Dendritic cell treated with granulocyte-macrophage colony-stimulating factor and Interleukin-4, amounts not matched to agents 40 ng/mL and 50 ng/mL, for 4 days (primary cell): ENCODE data around the gene TAF13.

Experiments used
- H3K27ac Mint-ChIP-seq: one replicate; pipeline ENCODE4 v1.8.0; 2022; ENCODE audit warnings: mild to moderate bottlenecking, mixed read lengths
- H3K27me3 Mint-ChIP-seq: one replicate; pipeline ENCODE4 v1.8.0; 2022; ENCODE audit warnings: mild to moderate bottlenecking, mixed read lengths
- H3K36me3 Mint-ChIP-seq: one replicate; pipeline ENCODE4 v1.8.0; 2022; ENCODE audit warnings: low read depth, mixed read lengths
- H3K4me1 Mint-ChIP-seq: one replicate; pipeline ENCODE4 v1.8.0; 2022; ENCODE audit warnings: low read depth, mixed read lengths
- H3K4me3 Mint-ChIP-seq: one replicate; pipeline ENCODE4 v1.8.0; 2022; ENCODE audit warnings: mild to moderate bottlenecking, moderate library complexity, mixed read lengths
- H3K9me3 Mint-ChIP-seq: one replicate; pipeline ENCODE4 v1.8.0; 2022; ENCODE audit warnings: mixed read lengths
- intact Hi-C: fragments of 100-400 bp; cut with micrococcal nuclease; formaldehyde crosslinking; loops from one replicate; pipeline ENCODE4 v1.15.0; 2022

The TAF13 gene

GRCh38 chr1:109075531-109076490 lies at the start of gene TAF13:
TAF13 (minus strand) TSS chr1:109076003; CDS start chr1:109075947, 56 bp downstream.
- Mint-ChIP-seq H3K27ac (peak within 1 kb of the TSS; percentile 99), H3K36me3 (peaks cover 35% of the 10 kb centered on the region), H3K9me3 (no peaks in the 10 kb centered on the region), H3K4me1 (peaks cover 24% of the 10 kb centered on the region), H3K4me3 (peak within 1 kb of the TSS; percentile 97), H3K27me3 (no peaks in the 10 kb centered on the region)
- intact Hi-C loops: loop anchor here (1.0 to 5.0 kb wide), 2 partner anchors 14 to 34 kb away; partner anchors contain the start of genes TMEM167B and WDR47

DNA sequence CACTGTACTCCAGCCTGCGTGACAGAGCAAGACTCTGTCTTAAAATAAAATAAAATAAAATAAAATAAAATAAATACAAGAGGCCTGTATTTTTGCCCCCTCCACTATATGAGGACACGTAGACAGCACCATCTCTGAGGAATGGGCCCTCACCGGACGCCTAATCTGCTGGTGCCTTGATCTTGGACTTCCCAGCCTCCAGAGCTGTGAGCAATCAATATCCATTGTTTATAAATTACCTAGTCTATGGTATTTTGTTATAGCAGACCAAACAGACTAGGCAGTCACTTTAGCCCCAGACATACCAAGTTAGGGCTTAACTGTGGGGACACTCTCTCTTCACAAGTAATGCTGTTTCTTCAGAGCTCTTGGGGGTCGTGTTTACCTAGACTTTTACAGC lies 44.6 kb upstream of the TAF13 start:
- Mint-ChIP-seq H3K36me3 (no peaks in the 10 kb centered on the region), H3K4me1 (no peaks in the 10 kb centered on the region), H3K27ac (no peak overlapping the region), H3K4me3 (no peak overlapping the region), H3K9me3 (no peaks in the 10 kb centered on the region), H3K27me3 (peaks cover 23% of the 10 kb centered on the region)
- intact Hi-C loops: no loop called here

DNA sequence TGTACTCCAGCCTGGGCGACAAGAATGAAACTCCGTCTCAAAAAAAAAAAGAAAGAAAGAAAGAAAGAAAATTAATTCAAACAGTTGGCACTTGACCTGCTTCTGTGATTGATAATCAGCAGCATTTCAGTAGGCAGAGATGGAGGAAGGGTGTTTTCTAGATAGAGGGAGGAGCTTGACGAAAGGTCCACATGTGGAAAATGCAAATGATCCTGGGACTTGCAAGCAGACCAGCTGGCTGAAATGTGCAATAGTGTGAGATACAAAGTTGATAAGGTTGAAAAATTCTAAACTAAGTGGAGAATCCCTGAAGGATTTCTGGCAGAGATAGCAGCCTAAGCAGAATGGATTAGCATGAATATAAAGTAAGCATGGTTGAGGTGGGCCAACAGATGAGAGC lies 42.3 kb upstream of the TAF13 start:
- Mint-ChIP-seq H3K27me3 (peaks cover 42% of the 10 kb centered on the region), H3K4me3 (no peak overlapping the region), H3K9me3 (no peaks in the 10 kb centered on the region), H3K4me1 (peaks cover 15% of the 10 kb centered on the region), H3K27ac (no peak overlapping the region), H3K36me3 (no peaks in the 10 kb centered on the region)
- intact Hi-C loops: loop anchor here (10.0 kb wide), 1 partner anchor 153 kb away; the partner anchor contains the start of gene CLCC1

- Mint-ChIP-seq H3K27ac (no peak overlapping the region), H3K4me3 (no peak overlapping the region), H3K4me1 (peaks cover 33% of the 10 kb centered on the region), H3K27me3 (peaks cover 46% of the 10 kb centered on the region), H3K9me3 (no peaks in the 10 kb centered on the region), H3K36me3 (no peaks in the 10 kb centered on the region)
- intact Hi-C loops: loop anchor here (10.0 kb wide), 1 partner anchor 151 kb away; the partner anchor contains the start of gene CLCC1
These were observed 40.5 kb upstream of the TAF13 start for GRCh38 chr1:109116286-109116685.

GRCh38 chr1:109115685-109116084 lies 39.9 kb upstream of the TAF13 start:
- no peak overlapping the region for H3K27ac Mint-ChIP-seq
- H3K36me3 Mint-ChIP-seq: no peaks in the 10 kb centered on the region
- H3K4me3 Mint-ChIP-seq: no peak overlapping the region
- H3K4me1 Mint-ChIP-seq: peaks cover 38% of the 10 kb centered on the region
- no peaks in the 10 kb centered on the region for H3K9me3 Mint-ChIP-seq
- peaks cover 46% of the 10 kb centered on the region for H3K27me3 Mint-ChIP-seq
- intact Hi-C loops: loop anchor here (10.0 kb wide), 1 partner anchor 151 kb away; the partner anchor contains the start of gene CLCC1

DNA sequence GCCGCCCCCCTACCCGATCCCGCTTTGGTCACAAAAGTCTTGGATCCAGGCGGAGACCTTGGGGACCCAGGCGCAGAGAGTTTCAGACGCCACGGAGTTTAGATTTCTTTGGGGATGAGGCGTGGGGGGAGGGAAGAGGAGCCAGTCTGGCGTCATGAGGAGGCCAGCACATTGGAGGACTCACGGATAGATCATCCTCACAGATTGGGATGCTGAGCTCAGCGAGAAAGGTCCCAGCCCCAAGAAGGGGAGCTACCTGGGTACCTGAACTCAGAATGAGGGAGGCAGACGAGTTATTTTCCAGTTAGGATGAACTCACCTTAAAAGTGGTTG lies 38.5 kb upstream of the TAF13 start:
- Mint-ChIP-seq H3K27me3 (peaks cover 50% of the 10 kb centered on the region), H3K4me1 (peaks cover 39% of the 10 kb centered on the region), H3K36me3 (no peaks in the 10 kb centered on the region), H3K27ac (no peak overlapping the region), H3K4me3 (no peak overlapping the region), H3K9me3 (no peaks in the 10 kb centered on the region)
- intact Hi-C loops: loop anchor here (5.0 to 10.0 kb wide), 3 partner anchors 78 to 150 kb away; partner anchors contain the start of gene CLCC1

DNA sequence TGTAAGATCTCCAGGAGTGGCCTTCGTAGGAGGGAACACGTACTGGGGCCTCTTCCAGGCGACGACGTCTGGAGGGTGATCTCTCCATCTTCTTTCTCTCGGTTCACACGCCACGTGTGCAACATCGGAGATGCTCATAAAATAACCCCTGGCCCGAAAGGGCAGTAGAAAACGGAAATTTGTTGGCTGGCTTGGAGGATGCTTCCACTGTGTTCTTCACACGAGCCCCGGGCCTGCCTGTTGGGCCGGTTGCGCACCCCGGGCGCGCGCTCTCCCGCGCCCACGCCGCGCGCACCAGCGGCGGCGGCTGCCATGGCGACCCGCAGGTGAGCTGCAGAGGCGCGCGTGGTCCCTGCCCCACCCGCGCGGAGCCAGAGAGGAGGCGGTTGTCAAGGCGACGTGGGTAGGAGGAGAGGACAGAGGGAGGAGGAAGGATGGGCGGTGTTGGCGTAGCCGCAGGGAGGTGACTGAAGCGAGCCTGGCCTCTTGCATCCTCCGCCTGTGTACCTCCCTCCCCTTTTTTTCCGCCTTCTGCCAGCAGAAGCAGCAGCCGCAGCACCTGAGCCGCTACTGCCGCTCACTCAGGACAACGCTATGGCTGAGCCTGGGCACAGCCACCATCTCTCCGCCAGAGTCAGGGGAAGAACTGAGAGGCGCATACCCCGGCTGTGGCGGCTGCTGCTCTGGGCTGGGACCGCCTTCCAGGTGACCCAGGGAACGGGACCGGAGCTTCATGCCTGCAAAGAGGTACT lies 38.0 kb upstream of the TAF13 start, which contains the start of gene ELAPOR1:
Gene ELAPOR1, plus strand, starts transcription at position 526 of the 752 bp plus-strand sequence. Its CDS starts 69 bp downstream, at position 595.
- H3K27me3 Mint-ChIP-seq: peaks cover 48% of the 10 kb centered on the region
- H3K4me1 Mint-ChIP-seq: peaks cover 39% of the 10 kb centered on the region
- peak within 1 kb of the TSS; percentile 71 for H3K4me3 Mint-ChIP-seq
- peak within 1 kb of the TSS; percentile 65 for H3K27ac Mint-ChIP-seq
- H3K9me3 Mint-ChIP-seq: no peaks in the 10 kb centered on the region
- intact Hi-C loops: loop anchor here (5.0 to 10.0 kb wide), 3 partner anchors 79 to 149 kb away; partner anchors contain the start of gene CLCC1
- no peaks in the 10 kb centered on the region for H3K36me3 Mint-ChIP-seq

DNA sequence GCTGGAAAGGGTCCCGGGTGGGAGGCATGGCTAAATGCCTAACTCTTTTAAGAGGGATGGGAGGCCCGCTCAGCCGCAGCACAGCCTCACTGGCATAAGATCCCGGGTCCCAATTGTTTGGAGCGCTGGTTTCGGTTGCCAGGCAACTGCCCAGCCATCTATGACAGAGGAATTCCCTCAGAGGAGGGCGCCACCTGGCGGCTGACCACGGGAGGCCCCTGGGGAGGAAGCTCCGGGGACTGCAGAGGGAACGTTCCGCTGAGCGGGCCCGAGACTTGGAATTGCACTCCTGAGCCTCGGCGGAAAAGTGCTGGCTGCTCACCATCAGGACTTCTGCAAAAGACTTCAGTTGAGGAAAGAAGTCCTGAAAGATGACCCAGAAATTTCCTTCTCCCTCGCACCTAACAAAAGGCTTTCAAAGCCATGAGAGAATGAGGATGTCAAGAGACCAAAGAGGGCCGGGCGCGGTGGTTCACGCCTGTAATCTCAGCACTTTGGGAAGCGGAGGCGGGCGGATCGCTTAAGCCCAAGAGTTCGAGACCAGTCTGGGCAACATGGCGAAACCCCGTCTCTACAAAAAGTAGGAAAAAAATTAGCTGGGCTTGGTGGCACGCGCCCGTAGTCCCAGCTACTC lies 37.0 kb upstream of the TAF13 start:
- H3K9me3 Mint-ChIP-seq: no peaks in the 10 kb centered on the region
- H3K4me3 Mint-ChIP-seq: peak overlapping the region; percentile 71
- no peaks in the 10 kb centered on the region for H3K36me3 Mint-ChIP-seq
- peaks cover 39% of the 10 kb centered on the region for H3K4me1 Mint-ChIP-seq
- intact Hi-C loops: loop anchor here (1.0 to 10.0 kb wide), 5 partner anchors 12 to 148 kb away; partner anchors contain the start of gene CLCC1
- peaks cover 40% of the 10 kb centered on the region for H3K27me3 Mint-ChIP-seq
- H3K27ac Mint-ChIP-seq: peak overlapping the region; percentile 65

GRCh38 chr1:109112056-109112651 lies 36.4 kb upstream of the TAF13 start:
- intact Hi-C loops: loop anchor here (1.0 to 10.0 kb wide), 5 partner anchors 12 to 147 kb away; partner anchors contain the start of gene CLCC1
- no peak overlapping the region for H3K4me3 Mint-ChIP-seq
- peaks cover 39% of the 10 kb centered on the region for H3K4me1 Mint-ChIP-seq
- H3K9me3 Mint-ChIP-seq: no peaks in the 10 kb centered on the region
- peaks cover 41% of the 10 kb centered on the region for H3K27me3 Mint-ChIP-seq
- no peaks in the 10 kb centered on the region for H3K36me3 Mint-ChIP-seq
- H3K27ac Mint-ChIP-seq: peak overlapping the region; percentile 65

DNA sequence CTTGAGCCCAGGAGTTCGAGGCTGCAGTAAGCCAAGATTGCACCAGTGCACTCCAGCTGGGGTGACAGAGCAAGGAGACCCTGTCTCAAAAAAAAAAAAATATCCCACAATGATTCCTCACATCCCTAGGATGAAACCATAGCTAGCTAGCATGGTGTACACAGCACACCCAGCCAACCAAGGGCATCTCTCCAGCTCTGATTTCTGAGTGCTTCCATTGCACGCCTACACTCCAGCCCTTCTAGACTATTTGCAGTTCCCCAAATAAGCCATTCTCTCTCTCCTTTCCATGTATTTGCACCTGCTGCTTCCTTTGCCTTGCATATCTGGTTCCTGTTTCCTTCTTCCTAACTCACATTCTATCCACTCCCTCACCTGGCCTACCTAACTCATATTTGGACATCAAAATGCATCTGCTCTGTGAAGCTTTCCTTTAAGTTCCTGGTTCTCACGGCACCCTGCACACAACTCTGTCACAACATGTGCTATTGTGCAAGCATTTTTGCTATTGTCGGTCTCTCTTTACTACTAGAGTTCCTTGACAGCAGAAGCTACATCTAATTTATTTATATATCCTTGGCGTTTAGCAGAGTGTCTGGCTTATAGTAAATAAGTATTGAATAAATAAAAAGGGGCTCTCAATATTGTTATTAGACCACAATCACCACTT lies 35.7 kb upstream of the TAF13 start:
- Mint-ChIP-seq H3K36me3 (no peaks in the 10 kb centered on the region), H3K9me3 (no peaks in the 10 kb centered on the region), H3K4me1 (peaks cover 39% of the 10 kb centered on the region), H3K4me3 (no peak overlapping the region), H3K27me3 (peaks cover 39% of the 10 kb centered on the region), H3K27ac (no peak overlapping the region)
- intact Hi-C loops: loop anchor here (1.0 to 10.0 kb wide), 5 partner anchors 11 to 147 kb away; partner anchors contain the start of gene CLCC1

- H3K4me1 Mint-ChIP-seq: peaks cover 48% of the 10 kb centered on the region
- H3K36me3 Mint-ChIP-seq: no peaks in the 10 kb centered on the region
- no peaks in the 10 kb centered on the region for H3K9me3 Mint-ChIP-seq
- intact Hi-C loops: loop anchor here (5.0 to 10.0 kb wide), 4 partner anchors 82 to 245 kb away; partner anchors contain the start of gene CLCC1
- no peak overlapping the region for H3K4me3 Mint-ChIP-seq
- H3K27ac Mint-ChIP-seq: no peak overlapping the region
- peaks cover 32% of the 10 kb centered on the region for H3K27me3 Mint-ChIP-seq
These were observed 34.1 kb upstream of the TAF13 start for GRCh38 chr1:109109906-109110305.

- H3K9me3 Mint-ChIP-seq: no peaks in the 10 kb centered on the region
- H3K4me1 Mint-ChIP-seq: peaks cover 30% of the 10 kb centered on the region
- intact Hi-C loops: loop anchor here (10.0 kb wide), 1 partner anchor 247 kb away; no protein-coding TSS in a partner anchor
- H3K27ac Mint-ChIP-seq: no peak overlapping the region
- peaks cover 12% of the 10 kb centered on the region for H3K27me3 Mint-ChIP-seq
- peaks cover 8% of the 10 kb centered on the region for H3K36me3 Mint-ChIP-seq
- no peak overlapping the region for H3K4me3 Mint-ChIP-seq
These were observed 32.0 kb upstream of the TAF13 start for GRCh38 chr1:109107785-109108184.
